Calu3 (cell line): Measurements from ENCODE around the gene PDGFB. TPM values are rescaled to one million over a fixed set of nuclear protein-coding genes. Genes with fewer than 3 reads are reported as not detected.

ENCODE experiments used
- BruUV-seq: library from RNA; stranded (reverse); fragments of 400-500 nt; replicated peaks from 2 replicates; lab custom pipeline; 2021; lab: Mats Ljungman, UMichigan
- CTCF ChIA-PET: fragments of 300-600 bp; sonication (Branson Sonifier 250); formaldehyde crosslinking; loops from one replicate; lab custom pipeline; 2022; ENCODE audit warnings: antibody characterized with exemption; lab: Charles Lee
- DNase-seq: peaks from one replicate; pipeline ENCODE4 v3.0.0; 2022
- H3K27ac Mint-ChIP-seq: one replicate; pipeline ENCODE4 v1.8.0; 2022; ENCODE audit warnings: mixed read lengths; ENCODE audit not compliant: unreplicated experiment
- H3K27me3 Mint-ChIP-seq: one replicate; pipeline ENCODE4 v1.8.0; 2022; ENCODE audit warnings: mixed read lengths; ENCODE audit not compliant: unreplicated experiment
- H3K36me3 Mint-ChIP-seq: one replicate; pipeline ENCODE4 v1.8.0; 2022; ENCODE audit warnings: mild to moderate bottlenecking, moderate library complexity, mixed read lengths; ENCODE audit not compliant: insufficient read depth, unreplicated experiment
- H3K4me1 Mint-ChIP-seq: one replicate; pipeline ENCODE4 v1.8.0; 2022; ENCODE audit warnings: mild to moderate bottlenecking, low read depth, mixed read lengths; ENCODE audit not compliant: unreplicated experiment
- H3K4me3 Mint-ChIP-seq: one replicate; pipeline ENCODE4 v1.8.0; 2022; ENCODE audit warnings: mild to moderate bottlenecking, low read depth, moderate library complexity, mixed read lengths; ENCODE audit not compliant: unreplicated experiment
- H3K9me3 Mint-ChIP-seq: one replicate; pipeline ENCODE4 v1.8.0; 2022; ENCODE audit warnings: low read depth, mixed read lengths; ENCODE audit not compliant: unreplicated experiment
- intact Hi-C: fragments of 100-400 bp; cut with micrococcal nuclease; formaldehyde crosslinking; loops from one replicate; pipeline ENCODE4 v1.10.0; 2022; ENCODE audit not compliant: unreplicated experiment
- total RNA-seq: library from RNA; stranded (reverse); gene quantifications from 2 replicates; pipeline ENCODE4 v1.2.3, GENCODE V29; 2022
- TF ChIP-seq, protein P1 (sequence below): fragments of 200-600 bp; IDR thresholded peaks from one replicate; pipeline ENCODE4 v1.8.0; 2022; ENCODE audit warnings: antibody characterized with exemption; ENCODE audit not compliant: unreplicated experiment

The PDGFB gene
- total RNA-seq, 1 experiment from 2014 or later = 25.9 TPM

GRCh38 chr22:39174498-39175352 is 70.1 kb downstream of the PDGFB start:
- Mint-ChIP-seq H3K36me3 (peaks cover 31% of the 10 kb centered on the region), H3K4me1 (peaks cover 74% of the 10 kb centered on the region), H3K9me3 (no peaks in the 10 kb centered on the region), H3K4me3 (peak overlapping the region; percentile 27), H3K27ac (peak overlapping the region; percentile 98), H3K27me3 (no peaks in the 10 kb centered on the region)
- CTCF ChIA-PET = interaction anchor here (0.6 to 1.3 kb wide), 2 partner anchors 31 to 132 kb away, joined by 3 to 4 read pairs; no protein-coding TSS in a partner anchor
- BruUV-seq = no TSS peak
- intact Hi-C loops = loop anchor here (5.0 to 10.0 kb wide), 2 partner anchors 38 to 70 kb away; partner anchors contain the start of gene PDGFB
- TF ChIP-seq, protein P1, sequence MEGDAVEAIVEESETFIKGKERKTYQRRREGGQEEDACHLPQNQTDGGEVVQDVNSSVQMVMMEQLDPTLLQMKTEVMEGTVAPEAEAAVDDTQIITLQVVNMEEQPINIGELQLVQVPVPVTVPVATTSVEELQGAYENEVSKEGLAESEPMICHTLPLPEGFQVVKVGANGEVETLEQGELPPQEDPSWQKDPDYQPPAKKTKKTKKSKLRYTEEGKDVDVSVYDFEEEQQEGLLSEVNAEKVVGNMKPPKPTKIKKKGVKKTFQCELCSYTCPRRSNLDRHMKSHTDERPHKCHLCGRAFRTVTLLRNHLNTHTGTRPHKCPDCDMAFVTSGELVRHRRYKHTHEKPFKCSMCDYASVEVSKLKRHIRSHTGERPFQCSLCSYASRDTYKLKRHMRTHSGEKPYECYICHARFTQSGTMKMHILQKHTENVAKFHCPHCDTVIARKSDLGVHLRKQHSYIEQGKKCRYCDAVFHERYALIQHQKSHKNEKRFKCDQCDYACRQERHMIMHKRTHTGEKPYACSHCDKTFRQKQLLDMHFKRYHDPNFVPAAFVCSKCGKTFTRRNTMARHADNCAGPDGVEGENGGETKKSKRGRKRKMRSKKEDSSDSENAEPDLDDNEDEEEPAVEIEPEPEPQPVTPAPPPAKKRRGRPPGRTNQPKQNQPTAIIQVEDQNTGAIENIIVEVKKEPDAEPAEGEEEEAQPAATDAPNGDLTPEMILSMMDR = no peak
- peak; percentile 86 for DNase-seq

DNA sequence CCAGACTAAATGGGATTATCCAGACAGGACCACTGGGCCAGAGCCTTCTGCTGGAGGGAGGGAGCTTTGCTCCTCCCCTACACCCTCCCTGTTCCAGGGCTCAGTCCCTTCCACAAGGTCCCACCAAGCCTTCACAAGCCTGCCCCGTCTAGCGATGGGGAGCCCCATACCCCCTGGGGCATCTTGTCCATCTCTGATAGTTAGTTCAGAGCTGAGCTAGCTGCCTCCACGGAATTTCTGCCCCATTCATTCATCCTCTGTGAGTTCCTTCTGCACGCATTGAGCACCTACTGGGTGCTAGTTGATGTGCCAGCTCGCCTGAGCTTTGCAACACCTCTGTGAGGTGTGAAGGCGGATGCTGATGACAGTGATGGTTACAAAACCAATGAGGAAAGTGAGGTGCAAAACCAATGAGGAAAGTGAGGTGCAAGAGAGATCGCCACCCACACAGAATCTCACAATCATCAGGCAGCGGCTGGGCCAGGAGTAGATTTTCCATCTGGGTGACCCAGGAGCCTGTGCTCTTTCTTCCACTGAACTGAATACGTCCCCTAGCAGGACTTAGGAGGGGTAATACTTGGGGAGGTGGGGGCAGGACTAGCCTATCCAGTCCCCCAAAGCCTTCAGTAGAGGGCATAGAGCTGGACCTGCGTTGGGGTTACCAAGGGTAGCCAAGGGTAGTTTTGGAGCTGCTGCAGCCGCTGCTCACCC is 70.8 kb downstream of the PDGFB start:
- Mint-ChIP-seq H3K4me3 (peak overlapping the region; percentile 27), H3K27me3 (no peaks in the 10 kb centered on the region), H3K9me3 (no peaks in the 10 kb centered on the region), H3K36me3 (peaks cover 31% of the 10 kb centered on the region), H3K4me1 (peaks cover 78% of the 10 kb centered on the region), H3K27ac (peak overlapping the region; percentile 98)
- no TSS peak for BruUV-seq
- intact Hi-C loops = loop anchor here (10.0 kb wide), 1 partner anchor 71 kb away; the partner anchor contains the start of gene PDGFB
- TF ChIP-seq, protein P1 = no peak
- CTCF ChIA-PET = interaction anchor here (0.5 to 1.3 kb wide), 5 partner anchors 10 to 137 kb away, joined by 3 to 6 read pairs (median 4); no protein-coding TSS in a partner anchor
- DNase-seq = no peak

Other genes starting within 250 kb of the PDGFB start
- gene APOBEC3C, start 230.7 kb downstream of the PDGFB start, total RNA-seq = 22.2 and 23.7 TPM in 2 replicates
- gene APOBEC3D, start 223.9 kb downstream of the PDGFB start, total RNA-seq = 1.1 and 1.8 TPM in 2 replicates
- 22.2 and 24.1 TPM in 2 replicates for gene APOBEC3F, start 204.1 kb downstream of the PDGFB start, total RNA-seq
- gene APOBEC3G, start 167.7 kb downstream of the PDGFB start, total RNA-seq = 12.3 and 16.1 TPM in 2 replicates
- not detected in 2 replicates for gene APOBEC3H, start 147.7 kb downstream of the PDGFB start, total RNA-seq
- gene CBX7, start 92.3 kb downstream of the PDGFB start, total RNA-seq = 10.5 and 11.8 TPM in 2 replicates
- 977 and 1,058 TPM in 2 replicates for gene RPL3, start 74.6 kb upstream of the PDGFB start, total RNA-seq
- gene SYNGR1, start 105.0 kb upstream of the PDGFB start, total RNA-seq = 12.3 and 16.8 TPM in 2 replicates
- gene TAB1, start 154.8 kb upstream of the PDGFB start, total RNA-seq = 31.8 and 34.6 TPM in 2 replicates
- gene MGAT3, start 212.0 kb upstream of the PDGFB start, total RNA-seq = 33.0 and 51.5 TPM in 2 replicates